ENCODE measurements around the gene PARD3.
"Not testable (repeated sequence)": the region's sequence is repeated elsewhere in the genome, so short reads cannot be mapped to it uniquely, and the experiment has no call there.

PARD3 gene

DNA sequence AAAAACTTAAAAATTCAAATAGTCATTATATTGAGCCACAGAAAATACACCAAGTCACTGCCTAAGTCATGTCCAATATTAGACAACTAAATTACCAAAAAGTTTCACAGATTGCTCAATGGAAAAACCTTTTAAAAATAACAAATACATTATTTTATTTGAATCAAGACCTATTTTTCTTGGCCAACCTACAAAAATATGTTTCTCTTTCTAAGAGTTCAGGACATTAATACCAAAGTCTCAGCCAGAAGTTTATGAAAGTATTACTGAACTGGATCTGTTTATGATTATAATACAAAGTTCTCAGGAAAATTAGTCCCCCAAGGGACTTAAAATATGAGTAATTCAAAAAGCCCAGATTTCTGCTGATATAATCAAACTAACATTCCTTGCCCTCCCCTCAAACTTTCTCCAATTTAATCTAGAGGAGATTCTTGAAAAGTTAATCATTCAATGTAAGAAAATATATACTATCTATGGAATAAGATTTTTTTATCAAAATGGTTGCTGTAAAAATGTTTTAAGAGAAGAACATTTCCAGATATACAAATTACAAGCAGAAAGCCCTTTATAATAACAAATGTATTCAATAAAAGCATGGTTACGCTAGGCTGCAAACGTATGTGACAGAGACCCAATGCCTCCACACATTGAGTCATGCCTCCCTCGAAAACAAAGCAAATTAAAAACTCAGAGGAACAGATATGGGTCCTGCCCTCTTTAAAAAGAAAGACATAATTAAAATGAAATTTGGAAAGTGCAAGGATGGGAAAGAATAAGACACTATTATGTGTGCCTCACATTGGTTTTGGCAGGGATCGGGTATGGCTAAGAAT lies 381.6 kb downstream of the PARD3 start:
- FAIRE-seq (peak; percentile 31), DNase-seq (ENCODE audit: low spot score) (no peak)

DNA sequence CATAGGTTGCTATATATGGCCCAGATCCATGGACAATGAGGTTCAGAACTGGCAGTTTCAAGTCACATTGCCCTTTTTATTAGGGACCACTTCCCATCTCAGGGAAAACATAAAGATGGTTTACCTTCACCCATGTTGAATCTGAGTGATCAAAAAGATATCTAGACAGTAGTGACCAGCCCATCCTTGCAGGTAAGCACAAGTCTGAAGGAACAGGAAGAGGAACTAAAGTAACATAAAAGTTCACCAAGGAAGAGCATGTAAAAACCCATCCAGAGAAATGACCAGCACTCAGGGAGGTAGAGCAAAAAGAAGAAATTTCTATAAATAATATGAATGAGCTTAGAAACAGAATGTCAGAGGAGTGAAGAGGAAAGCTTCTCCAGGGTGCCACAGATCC lies 382.5 kb downstream of the PARD3 start:
- FAIRE-seq (no peak), DNase-seq (ENCODE audit: low spot score) (no peak)

GRCh38 chr10:34430685-34431084 lies 384.4 kb downstream of the PARD3 start:
- no peak for DNase-seq (ENCODE audit: low spot score)

GRCh38 chr10:34428501-34428900 lies 386.6 kb downstream of the PARD3 start:
- no peak for DNase-seq (ENCODE audit: low spot score)
- FAIRE-seq = no peak

More at GRCh38 chr10:34430685-34431084, 384.4 kb downstream of the PARD3 start:
- no peak for FAIRE-seq

GRCh38 chr10:34427911-34428216 lies 387.2 kb downstream of the PARD3 start:
- DNase-seq (ENCODE audit: low spot score) = no peak
- FAIRE-seq = no peak

GRCh38 chr10:34427158-34427910 lies 387.8 kb downstream of the PARD3 start:
- DNase-seq (ENCODE audit: low spot score) = peak; percentile 14
- FAIRE-seq = not testable (repeated sequence)

GRCh38 chr10:34426538-34427157 lies 388.4 kb downstream of the PARD3 start:
- FAIRE-seq (peak; percentile 71), DNase-seq (ENCODE audit: low spot score) (peak; percentile 34)

GRCh38 chr10:34426041-34426440 lies 389.1 kb downstream of the PARD3 start:
- DNase-seq (ENCODE audit: low spot score) = no peak
- no peak for FAIRE-seq

- DNase-seq (ENCODE audit: low spot score) = no peak
- peak; percentile 68 for FAIRE-seq
Measured at GRCh38 chr10:34423673-34424625, 391.1 kb downstream of the PARD3 start.

DNA sequence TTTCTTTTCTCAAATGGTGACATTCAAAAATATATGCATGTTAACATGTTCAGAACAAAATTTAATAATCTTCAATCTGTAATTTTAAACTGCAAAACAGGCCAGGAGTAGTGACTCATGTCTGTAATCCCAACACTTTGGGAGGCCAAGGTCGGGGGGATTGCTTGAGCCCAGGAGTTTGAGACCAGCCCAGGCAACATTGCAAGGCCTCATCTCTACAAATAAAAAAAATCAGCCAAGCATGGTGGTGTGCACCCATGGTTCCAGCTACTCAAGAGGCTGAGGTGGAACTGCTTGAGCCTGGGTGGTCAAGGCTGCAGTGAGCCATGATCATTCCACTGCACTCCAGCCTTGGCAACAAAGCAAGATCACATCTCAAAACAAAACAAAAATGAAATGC lies 394.3 kb downstream of the PARD3 start:
- DNase-seq (ENCODE audit: low spot score) (peak; percentile 41), FAIRE-seq (no peak)

- DNase-seq (ENCODE audit: low spot score) (no peak), FAIRE-seq (no peak)
Measured at GRCh38 chr10:34420273-34420672, 394.8 kb downstream of the PARD3 start.

- FAIRE-seq (no peak), DNase-seq (ENCODE audit: low spot score) (no peak)
Measured at GRCh38 chr10:34415039-34415438, 400.1 kb downstream of the PARD3 start.

- FAIRE-seq (no peak), DNase-seq (ENCODE audit: low spot score) (no peak)
Measured at GRCh38 chr10:34413756-34414587, 401.1 kb downstream of the PARD3 start.

DNA sequence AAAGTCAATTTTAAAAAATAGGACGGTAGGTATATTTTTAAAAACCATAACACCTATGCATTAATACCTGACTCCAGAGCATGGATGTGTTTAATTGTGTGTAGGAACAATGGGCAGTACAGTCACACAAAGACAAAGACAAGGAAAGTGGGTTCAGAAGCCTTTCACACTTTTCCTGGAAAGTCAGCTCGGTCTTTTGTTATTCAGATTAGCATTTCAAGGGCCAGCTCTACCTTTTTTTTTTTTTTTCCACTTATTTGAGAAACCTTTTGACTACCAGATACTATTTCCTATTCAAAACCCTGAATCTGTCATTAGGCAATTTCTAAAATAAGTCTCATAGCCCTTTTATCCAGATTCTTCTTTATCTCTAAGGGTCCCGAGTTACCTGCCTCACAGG lies 401.9 kb downstream of the PARD3 start:
- no peak for FAIRE-seq
- no peak for DNase-seq (ENCODE audit: low spot score)

DNA sequence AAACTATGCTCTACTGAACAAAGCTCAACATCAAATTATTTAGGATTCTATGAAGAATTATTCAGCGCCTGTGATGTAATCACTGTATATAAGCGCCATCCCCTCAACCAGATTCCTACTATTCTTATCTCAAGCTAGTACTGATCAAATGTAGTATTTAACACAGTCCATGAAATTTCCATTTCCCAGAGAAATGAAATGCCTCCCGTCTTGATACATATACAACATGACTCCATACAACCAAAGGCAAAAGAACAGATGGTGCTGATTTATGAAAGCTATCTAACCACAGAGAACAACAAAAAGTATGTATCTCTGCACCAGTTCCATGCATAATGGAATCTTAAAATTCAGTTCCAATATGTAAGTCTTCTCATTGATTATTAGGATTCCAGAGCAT lies 406.1 kb downstream of the PARD3 start:
- FAIRE-seq (no peak), DNase-seq (ENCODE audit: low spot score) (no peak)

DNA sequence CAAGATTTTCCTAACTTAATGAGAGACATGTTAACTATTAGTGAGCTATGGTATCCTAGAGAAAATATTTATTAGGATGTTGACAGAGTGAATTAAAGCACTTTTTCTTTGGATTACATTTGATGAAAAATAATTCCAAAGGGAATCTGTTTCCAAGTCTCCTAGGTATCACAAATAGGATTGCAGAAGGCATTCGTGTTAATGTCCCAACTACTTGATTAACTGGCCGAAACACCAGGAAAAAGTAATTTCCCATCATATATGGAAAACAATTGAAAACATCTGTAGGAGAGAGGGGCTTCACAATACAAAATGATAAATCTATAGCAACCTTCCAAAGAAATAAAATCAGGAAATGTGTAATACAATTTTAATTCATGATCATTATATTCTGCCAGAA lies 406.7 kb downstream of the PARD3 start:
- FAIRE-seq = no peak

DNA sequence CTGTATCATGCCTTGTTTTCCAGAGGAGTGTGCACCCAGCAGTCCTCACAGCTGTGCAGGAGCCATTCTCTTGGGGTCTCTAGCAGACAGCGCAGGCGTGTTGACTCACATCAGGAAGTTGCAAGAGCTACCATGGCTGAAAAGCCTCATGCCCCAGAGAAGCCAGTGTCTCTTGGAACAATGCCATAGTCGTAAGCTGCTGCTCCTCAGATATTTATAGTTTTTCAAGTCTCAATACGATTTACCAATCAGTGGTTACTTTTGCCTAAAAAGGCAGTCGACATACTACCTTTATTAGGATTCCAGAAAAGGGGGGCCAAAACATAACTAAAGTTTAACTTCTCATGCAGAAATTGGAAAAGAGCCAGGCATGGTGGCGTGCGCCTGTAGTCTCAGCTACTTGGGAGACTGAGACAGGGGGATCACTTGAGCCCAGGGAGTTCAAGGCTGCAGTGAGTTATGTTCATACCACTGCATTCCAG lies 407.7 kb downstream of the PARD3 start:
- DNase-seq (ENCODE audit: low spot score) = no peak
- no peak for FAIRE-seq

More for the DNA sequence above, 406.7 kb downstream of the PARD3 start:
- DNase-seq (ENCODE audit: low spot score) = no peak

DNA sequence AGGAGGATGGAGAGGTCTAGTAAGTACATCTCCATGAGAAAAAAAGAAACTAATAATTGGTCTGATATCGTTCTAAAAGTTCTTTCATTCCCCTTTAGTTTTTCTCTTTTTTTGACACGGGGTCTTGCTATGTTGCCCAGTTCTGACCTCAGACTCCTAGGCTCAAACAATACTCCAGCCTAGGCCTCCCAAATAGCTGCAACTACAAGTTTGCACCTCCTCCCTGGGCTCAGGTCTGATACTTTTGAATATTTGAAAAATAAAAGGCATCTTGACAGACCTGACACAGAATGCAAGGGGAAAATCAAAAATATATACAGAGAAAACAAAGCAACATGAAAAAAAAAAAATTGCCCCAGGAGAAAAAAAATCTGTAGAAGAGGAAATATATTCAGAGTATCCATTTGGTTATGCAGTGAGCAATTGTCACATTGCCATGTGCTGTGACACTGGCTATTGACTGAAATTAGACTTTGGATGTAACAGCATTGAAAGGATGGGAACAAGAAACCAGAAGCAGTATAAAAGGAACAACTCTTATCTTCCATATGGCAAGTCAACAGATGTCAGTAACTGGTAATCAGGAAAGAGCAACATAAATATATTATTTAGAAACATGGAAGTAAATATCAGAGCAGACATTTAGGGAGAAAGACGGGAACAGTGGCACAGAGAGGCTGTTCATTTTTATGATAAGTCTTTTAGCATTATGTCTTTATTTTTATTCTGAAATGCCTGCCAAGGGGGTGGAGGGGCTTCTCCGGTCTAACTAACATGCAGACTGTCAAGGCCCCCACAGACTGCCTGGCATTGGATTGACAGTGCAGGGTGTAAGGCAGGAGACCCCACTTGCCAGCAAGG lies 408.4 kb downstream of the PARD3 start:
- FAIRE-seq (no peak), DNase-seq (ENCODE audit: low spot score) (no peak)

Measured in RCC 7860 (cell line).